Measurements from ENCODE around the gene ABI3BP.

DNA sequence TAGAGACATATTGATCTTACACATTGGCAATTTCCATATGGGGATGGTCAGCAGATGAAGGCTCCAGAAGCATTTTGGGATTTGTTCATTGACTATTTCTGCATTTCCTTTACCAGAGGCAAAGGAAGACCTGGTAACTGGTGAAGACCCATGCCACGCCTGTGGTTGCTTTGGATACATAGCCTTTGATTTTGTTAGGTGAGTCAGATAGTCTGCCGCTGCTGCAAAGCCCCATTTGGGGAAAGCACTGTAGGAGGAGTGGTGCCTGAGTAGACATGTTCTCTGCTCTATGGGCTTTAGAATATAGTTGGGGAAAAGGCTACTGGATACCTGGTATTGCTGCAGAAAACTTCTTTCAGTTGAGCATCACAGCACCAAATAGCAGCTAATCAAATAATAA lies 227.2 kb downstream of the ABI3BP start:
- TF ChIP-seq, protein P1, sequence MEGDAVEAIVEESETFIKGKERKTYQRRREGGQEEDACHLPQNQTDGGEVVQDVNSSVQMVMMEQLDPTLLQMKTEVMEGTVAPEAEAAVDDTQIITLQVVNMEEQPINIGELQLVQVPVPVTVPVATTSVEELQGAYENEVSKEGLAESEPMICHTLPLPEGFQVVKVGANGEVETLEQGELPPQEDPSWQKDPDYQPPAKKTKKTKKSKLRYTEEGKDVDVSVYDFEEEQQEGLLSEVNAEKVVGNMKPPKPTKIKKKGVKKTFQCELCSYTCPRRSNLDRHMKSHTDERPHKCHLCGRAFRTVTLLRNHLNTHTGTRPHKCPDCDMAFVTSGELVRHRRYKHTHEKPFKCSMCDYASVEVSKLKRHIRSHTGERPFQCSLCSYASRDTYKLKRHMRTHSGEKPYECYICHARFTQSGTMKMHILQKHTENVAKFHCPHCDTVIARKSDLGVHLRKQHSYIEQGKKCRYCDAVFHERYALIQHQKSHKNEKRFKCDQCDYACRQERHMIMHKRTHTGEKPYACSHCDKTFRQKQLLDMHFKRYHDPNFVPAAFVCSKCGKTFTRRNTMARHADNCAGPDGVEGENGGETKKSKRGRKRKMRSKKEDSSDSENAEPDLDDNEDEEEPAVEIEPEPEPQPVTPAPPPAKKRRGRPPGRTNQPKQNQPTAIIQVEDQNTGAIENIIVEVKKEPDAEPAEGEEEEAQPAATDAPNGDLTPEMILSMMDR (conservative IDR thresholded peaks at IDR 0.05 in 1 of 2, IDR thresholded peaks at IDR 0.05 in 1 of 2; ENCODE audit: low read depth in 1 of 2, low read length in 2 of 2) = no peak
- no peak for TF ChIP-seq EZH2 (IDR thresholded peaks at IDR 0.05; ENCODE audit: low read length, missing control alignments)

All from fibroblast of lung (primary cell).